Upper lobe of left lung (tissue), 6 donors: ENCODE measurements around the gene TMEM184A. TPM values are rescaled to one million over a fixed set of nuclear protein-coding genes. Genes with fewer than 3 reads are reported as not detected.

Experiments used
- ATAC-seq, 2 donors: fragments of 200-7000 bp; cut with Tn5 transposase; one replicate each; pipeline ENCODE4 v1.9.1; 2022; ENCODE audit warnings: mild to moderate bottlenecking in 2 of 2, moderate library complexity in 2 of 2; ENCODE audit not compliant: low FRiP score in 2 of 2
- DNase-seq, 2 donors: peaks; one replicate each; pipeline ENCODE4 v3.0.0-alpha.2; 2019 to 2020
- H3K27ac ChIP-seq, 4 donors: fragments of 200-600 bp; sonication (generic); one replicate each; pipeline ENCODE4 v1.5.1; 2016 to 2019
- H3K27me3 ChIP-seq, 4 donors: fragments of 200-600 bp; sonication (generic); one replicate each; pipeline ENCODE4 v1.5.1; 2017 to 2019
- H3K36me3 ChIP-seq, 4 donors: fragments of 200-600 bp; sonication (generic); one replicate each; pipeline ENCODE4 v1.5.1; 2016 to 2019
- H3K4me1 ChIP-seq, 4 donors: fragments of 200-600 bp; sonication (generic); one replicate each; pipeline ENCODE4 v1.5.1; 2018 to 2019
- H3K4me3 ChIP-seq, 4 donors: fragments of 200-600 bp; sonication (generic); one replicate each; pipeline ENCODE4 v1.5.1; 2017 to 2019; ENCODE audit warnings: mild to moderate bottlenecking in 2 of 4, moderate library complexity in 1 of 4
- H3K9me3 ChIP-seq, 4 donors: fragments of 200-600 bp; sonication (generic); one replicate each; pipeline ENCODE4 v1.5.1; 2018 to 2019
- CTCF ChIP-seq, 6 experiments: fragments of 450-650 bp in 4 of 6; fragments of 200-600 bp in 2 of 6; sonication (generic) in 2 of 6; IDR thresholded peaks; one replicate each; pipeline ENCODE4 v1.5.1; 2016 to 2019; ENCODE audit warnings: antibody characterized with exemption in 6 of 6
- EP300 ChIP-seq, 4 donors: sonication (generic); formaldehyde crosslinking; IDR thresholded peaks; one replicate each; pipeline ENCODE4 v1.5.1; 2017; ENCODE audit warnings: antibody characterized with exemption in 4 of 4, control low read depth in 2 of 4
- POLR2A ChIP-seq, 4 donors: fragments of 450-650 bp; IDR thresholded peaks; one replicate each; pipeline ENCODE4 v1.5.1; 2016 to 2017; ENCODE audit warnings: antibody characterized with exemption in 4 of 4, mild to moderate bottlenecking in 2 of 4
- POLR2AphosphoS5 ChIP-seq, 2 donors: sonication (generic); formaldehyde crosslinking; IDR thresholded peaks; one replicate each; pipeline ENCODE4 v1.5.1; 2017; ENCODE audit warnings: antibody characterized with exemption in 2 of 2
- WGBS, 2 donors: methylation state at CpG; one replicate each; pipeline ENCODE4 v1.1.5; 2017 to 2018; 5-methylcytosine and 5-hydroxymethylcytosine counted together
- total RNA-seq, 6 donors: library from RNA; depleted of rRNA in 4 of 6; stranded (reverse); fragments of >200 nt in 4 of 6; gene quantifications; one replicate each; pipeline versions ENCODE4 v1.1.0 to v1.2.1, GENCODE V29; 2016 to 2021
- donor health status: DM: no; HTN: no; CAD: no; lungs with moderate emphysema.
- donor health status: DM: no; HTN: yes; CAD: no; lungs with severe emphysema.

Gene TMEM184A
- total RNA-seq, 6 donors from 2014 or later = 5.0 to 11.7 (median 10.4) TPM

GRCh38 chr7:1595027-1595426 is 39.0 kb upstream of the TMEM184A start:
- Histone ChIP-seq H3K27me3 (peaks cover 0 to 17% (median 4%) of the 10 kb centered on the region in 4 donors), H3K9me3 (no peaks in the 10 kb centered on the region), H3K36me3 (no peaks in the 10 kb centered on the region), H3K4me3 (no peak overlapping the region), H3K27ac (no peak overlapping the region), H3K4me1 (peaks cover 0 to 8% (median 0%) of the 10 kb centered on the region in 4 donors)
- TF ChIP-seq CTCF (IDR thresholded peaks at IDR 0.05) (no peak), POLR2AphosphoS5 (IDR thresholded peaks at IDR 0.05) (no peak), POLR2A (IDR thresholded peaks at IDR 0.05) (no peak), EP300 (IDR thresholded peaks at IDR 0.05) (no peak)
- DNase-seq (no peak), ATAC-seq (no peak)
- WGBS, 2 donors = 85 to 92% methylated on average over 3 of the region's 3 CpGs

- H3K27me3 ChIP-seq = peaks cover 0 to 17% (median 4%) of the 10 kb centered on the region in 4 donors
Measured at GRCh38 chr7:1593904-1594421, 38.0 kb upstream of the TMEM184A start.

GRCh38 chr7:1593091-1593866 is 37.3 kb upstream of the TMEM184A start:
- peaks cover 0 to 10% (median 8%) of the 10 kb centered on the region in 4 donors for H3K9me3 ChIP-seq
- H3K36me3 ChIP-seq = no peaks in the 10 kb centered on the region
- no peak for ATAC-seq
- peaks cover 0 to 8% (median 0%) of the 10 kb centered on the region in 4 donors for H3K4me1 ChIP-seq
- no peak overlapping the region for H3K27ac ChIP-seq
- no peak overlapping the region for H3K4me3 ChIP-seq
- WGBS, 2 donors = 68 to 77% methylated on average over 14 to 19 of the region's 19 CpGs
- peaks cover 0 to 17% (median 4%) of the 10 kb centered on the region in 4 donors for H3K27me3 ChIP-seq
- no peak for DNase-seq
- TF ChIP-seq CTCF (IDR thresholded peaks at IDR 0.05) = peak in 1 of 6 experiments; percentile 11
- TF ChIP-seq POLR2AphosphoS5 (IDR thresholded peaks at IDR 0.05) = no peak

More at GRCh38 chr7:1593904-1594421, 38.0 kb upstream of the TMEM184A start:
- H3K4me1 ChIP-seq = peaks cover 0 to 8% (median 0%) of the 10 kb centered on the region in 4 donors
- ATAC-seq (no peak), DNase-seq (no peak)
- no peaks in the 10 kb centered on the region for H3K36me3 ChIP-seq
- H3K27ac ChIP-seq = no peak overlapping the region
- no peak overlapping the region for H3K4me3 ChIP-seq
- TF ChIP-seq POLR2AphosphoS5 (IDR thresholded peaks at IDR 0.05) (no peak), CTCF (IDR thresholded peaks at IDR 0.05) (no peak), EP300 (IDR thresholded peaks at IDR 0.05) (no peak), POLR2A (IDR thresholded peaks at IDR 0.05) (no peak)
- peaks cover 0 to 6% (median 5%) of the 10 kb centered on the region in 4 donors for H3K9me3 ChIP-seq
- 85 to 91% methylated on average over 4 of the region's 4 CpGs for WGBS, 2 donors

DNA sequence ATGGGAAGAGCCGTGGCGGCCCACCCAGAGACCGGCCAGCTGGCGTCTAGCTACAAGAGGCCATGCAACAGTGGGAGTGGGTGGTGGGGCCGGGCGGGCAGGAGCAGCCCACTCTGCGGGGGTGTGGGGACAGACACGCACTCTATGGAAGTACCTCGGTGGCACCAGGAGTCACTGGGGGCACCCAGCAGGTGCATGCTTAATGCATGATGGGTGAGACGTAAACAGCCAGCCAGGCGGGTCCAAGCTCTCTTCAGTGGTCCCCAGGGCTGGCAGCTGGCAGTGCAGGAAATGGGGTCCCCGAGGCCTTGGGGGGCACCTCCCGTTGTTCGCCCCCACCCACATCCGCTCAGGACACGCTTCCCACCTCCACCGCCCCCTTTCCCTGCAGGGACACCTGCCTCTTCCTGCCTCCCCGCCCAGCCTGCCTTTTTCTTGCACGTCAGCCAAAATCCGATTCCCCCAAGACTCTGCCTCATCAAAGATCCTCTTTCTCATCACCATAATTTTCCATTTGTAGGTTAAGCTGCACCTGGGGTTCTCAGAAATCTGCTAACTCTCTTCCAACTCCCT is 36.4 kb upstream of the TMEM184A start:
- peaks cover 0 to 10% (median 8%) of the 10 kb centered on the region in 4 donors for H3K9me3 ChIP-seq
- H3K4me3 ChIP-seq = no peak overlapping the region
- H3K36me3 ChIP-seq = no peaks in the 10 kb centered on the region
- TF ChIP-seq EP300 (IDR thresholded peaks at IDR 0.05) = no peak
- TF ChIP-seq POLR2AphosphoS5 (IDR thresholded peaks at IDR 0.05) = no peak
- no peak for TF ChIP-seq CTCF (IDR thresholded peaks at IDR 0.05)
- TF ChIP-seq POLR2A (IDR thresholded peaks at IDR 0.05) = no peak
- DNase-seq (peak in 1 of 2 donors; percentile 68), ATAC-seq (peak in 1 of 2 donors; percentile 5)
- H3K27me3 ChIP-seq = peaks cover 0 to 17% (median 4%) of the 10 kb centered on the region in 4 donors
- H3K4me1 ChIP-seq = peaks cover 0 to 8% (median 0%) of the 10 kb centered on the region in 4 donors
- 45 to 51% methylated on average over 9 to 20 of the region's 20 CpGs for WGBS, 2 donors
- no peak overlapping the region for H3K27ac ChIP-seq
